Measurements from ENCODE around the gene ZNF668. TPM values are rescaled to one million over a fixed set of nuclear protein-coding genes. Genes with fewer than 3 reads are reported as not detected.

The ZNF668 gene
- 16.9 and 21.5 TPM in 2 replicates for total RNA-seq (2014; rRNA removed; shearing (Covaris generic))
- 13.4 and 17.7 TPM in 2 replicates for polyA plus RNA-seq (2015; cell fraction: cytosol; rRNA removed)
- polyA plus RNA-seq (2015; cell fraction: nucleus; rRNA removed) = 14.8 and 17.4 TPM in 2 replicates

DNA sequence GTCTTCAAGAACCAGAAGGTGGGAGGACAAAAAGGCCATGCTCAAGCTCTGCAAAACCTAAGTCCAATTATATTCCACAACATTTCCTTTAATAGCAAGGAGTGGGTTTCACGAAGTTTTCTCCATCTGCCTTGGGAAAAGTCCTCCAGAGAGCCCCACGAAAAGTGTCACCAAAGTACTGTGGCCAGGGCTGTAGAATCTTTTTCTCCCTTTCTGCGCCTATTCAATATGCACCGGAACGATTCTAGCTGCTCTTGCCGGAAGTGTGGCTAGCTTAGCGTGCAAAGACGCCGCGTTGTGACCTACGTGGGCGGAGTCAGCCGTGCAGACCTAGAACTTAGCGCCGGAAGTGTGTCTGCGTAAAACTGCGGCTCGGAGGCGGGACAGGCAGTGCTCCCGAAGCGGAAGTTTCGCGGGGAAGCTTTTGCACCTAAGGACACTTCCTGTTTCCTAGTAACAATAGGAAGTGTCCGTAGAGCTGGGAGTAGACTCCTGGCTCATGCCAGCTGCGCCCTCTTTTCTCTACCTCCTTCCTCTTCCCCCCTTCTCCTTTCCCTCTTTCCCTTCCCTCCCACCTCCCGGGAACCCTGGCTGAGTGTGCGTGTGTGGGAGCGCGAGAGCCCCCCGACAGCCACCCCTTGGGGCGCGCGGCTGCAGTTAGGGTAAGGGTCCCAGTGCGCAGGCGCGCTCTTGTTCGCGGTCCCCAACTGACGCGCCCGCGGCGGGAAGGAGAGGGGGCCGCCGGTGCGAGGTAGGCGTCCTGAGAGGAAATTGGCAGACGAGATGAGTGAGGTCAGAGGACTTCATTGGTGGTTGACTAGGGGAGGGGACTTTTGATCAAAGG, at the start of gene ZNF668, which contains the start of gene ZNF646:
Gene ZNF668 (minus strand): TSS at position 271 of the 844 bp plus-strand sequence. CDS start 9,781 bp downstream, outside the sequence.
Gene ZNF646 (plus strand): TSS at position 453 of the 844 bp plus-strand sequence. CDS start 1,903 bp downstream, outside the sequence.
- peak; percentile 98 for DNase-seq (ENCODE audit: low read depth)

DNA sequence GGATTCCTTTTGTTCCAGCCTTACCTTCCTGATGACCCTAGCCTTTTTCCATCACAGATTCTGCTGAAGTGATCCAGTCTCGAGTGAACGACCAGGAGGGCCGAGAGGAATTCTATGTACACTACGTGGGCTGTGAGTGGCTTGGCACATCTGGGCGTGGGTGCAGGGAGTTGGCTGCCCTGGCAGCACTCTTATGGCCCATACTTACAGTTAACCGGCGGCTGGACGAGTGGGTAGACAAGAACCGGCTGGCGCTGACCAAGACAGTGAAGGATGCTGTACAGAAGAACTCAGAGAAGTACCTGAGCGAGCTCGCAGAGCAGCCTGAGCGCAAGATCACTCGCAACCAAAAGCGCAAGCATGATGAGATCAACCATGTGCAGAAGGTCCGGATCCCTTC, 46.1 kb upstream of the ZNF668 start:
- DNase-seq (ENCODE audit: low read depth) = no peak

DNA sequence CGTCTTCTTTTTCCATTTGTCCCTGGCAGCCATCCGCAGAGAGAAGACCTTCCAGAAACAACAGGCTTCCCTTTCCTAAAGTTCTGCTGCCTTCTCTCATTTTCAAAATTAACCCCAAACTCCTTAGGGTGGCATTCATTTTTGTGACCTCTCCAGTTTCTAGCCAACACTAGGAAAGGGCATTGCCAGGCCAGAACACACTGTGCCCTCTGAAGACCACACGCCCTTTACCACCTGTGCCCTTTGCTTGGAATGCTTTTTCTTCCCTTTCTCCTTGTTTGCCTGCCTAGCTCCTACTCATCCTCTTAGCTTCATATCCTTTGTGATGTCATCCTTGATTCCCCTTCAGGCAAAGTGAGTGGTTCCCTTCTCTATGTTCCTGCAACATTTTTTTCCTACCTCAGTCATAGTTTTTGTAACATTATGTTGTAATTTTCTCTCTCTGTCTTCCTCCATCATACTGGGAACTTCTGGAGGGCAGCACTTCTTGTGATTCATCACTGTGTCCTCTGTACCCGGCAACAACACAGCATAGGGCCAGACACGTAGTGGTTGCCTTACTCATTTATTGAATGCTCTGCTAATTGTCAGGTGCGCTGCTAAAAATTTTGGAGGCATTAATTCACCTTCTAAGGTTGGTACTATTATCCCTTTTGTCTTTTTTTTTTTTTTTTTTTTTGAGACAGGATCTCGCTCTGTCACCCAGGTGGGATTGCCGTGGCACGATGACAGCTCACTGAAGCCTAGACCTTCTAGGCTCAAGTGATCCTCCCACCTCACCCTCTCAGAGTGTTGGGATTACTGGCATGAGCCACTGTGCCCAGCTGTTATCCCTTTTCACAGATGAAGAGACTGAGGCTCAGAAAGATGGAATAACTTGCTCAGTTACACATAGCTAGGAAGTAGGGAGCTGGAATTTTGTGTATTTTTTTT, 44.4 kb upstream of the ZNF668 start:
- DNase-seq (ENCODE audit: low read depth) = no peak

DNA sequence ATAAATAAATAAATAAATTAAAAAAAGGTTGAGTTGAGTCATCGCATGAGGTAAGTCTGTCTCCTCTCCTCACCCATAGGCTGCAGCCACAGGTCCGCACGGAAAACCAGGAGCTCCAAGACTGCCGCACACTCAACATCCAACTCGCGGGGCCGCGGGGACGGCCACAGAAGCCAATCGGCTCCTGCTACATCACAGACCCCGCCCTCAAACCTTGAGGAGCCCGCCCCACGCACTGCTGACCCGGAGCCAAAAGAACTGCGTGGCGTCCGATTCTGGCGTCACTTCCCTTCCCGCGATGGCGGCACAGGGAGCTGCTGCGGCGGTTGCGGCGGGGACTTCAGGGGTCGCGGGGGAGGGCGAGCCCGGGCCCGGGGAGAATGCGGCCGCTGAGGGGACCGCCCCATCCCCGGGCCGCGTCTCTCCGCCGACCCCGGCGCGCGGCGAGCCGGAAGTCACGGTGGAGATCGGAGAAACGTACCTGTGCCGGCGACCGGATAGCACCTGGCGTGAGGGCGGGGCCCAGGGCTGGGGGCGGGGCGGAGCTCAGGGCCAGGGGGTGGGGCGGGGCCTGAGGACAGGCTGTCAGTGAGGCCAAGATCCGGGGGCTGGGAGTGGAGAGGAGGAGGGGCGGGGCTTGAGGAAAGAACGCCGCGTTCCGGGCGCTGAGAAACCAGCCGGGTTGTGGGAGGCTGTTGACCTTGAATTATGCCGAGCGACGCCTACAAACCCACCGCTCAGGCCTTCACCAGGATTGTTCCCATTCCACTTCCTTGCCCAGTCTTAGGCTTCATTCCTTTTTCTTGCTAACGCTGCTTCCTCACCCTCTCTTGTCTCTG, 43.6 kb upstream of the ZNF668 start, which contains the start of gene KAT8:
Gene KAT8 (plus strand): TSS at position 281 of the 839 bp plus-strand sequence. CDS start 18 bp downstream, at position 299.
- DNase-seq (ENCODE audit: low read depth) = peak; percentile 97

DNA sequence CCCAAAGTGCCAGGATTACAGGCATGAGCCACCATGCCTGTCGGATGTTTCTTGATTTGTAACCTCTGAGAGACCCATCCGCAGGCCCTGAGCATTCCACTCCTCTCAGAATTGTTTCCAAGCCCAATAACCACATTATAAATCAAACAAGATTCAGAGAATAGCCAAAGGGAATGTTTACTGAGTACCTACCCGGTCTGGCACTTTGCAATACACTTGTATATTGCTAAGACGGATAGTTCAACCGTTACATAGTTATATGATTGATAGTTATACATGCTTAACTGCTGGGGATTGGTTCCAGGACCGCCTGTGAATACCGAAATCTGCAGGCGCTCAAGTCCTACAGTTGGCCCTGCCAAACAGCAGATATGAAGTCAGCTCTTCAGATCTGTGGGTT, 40.4 kb upstream of the ZNF668 start:
- no peak for DNase-seq (ENCODE audit: low read depth)

DNA sequence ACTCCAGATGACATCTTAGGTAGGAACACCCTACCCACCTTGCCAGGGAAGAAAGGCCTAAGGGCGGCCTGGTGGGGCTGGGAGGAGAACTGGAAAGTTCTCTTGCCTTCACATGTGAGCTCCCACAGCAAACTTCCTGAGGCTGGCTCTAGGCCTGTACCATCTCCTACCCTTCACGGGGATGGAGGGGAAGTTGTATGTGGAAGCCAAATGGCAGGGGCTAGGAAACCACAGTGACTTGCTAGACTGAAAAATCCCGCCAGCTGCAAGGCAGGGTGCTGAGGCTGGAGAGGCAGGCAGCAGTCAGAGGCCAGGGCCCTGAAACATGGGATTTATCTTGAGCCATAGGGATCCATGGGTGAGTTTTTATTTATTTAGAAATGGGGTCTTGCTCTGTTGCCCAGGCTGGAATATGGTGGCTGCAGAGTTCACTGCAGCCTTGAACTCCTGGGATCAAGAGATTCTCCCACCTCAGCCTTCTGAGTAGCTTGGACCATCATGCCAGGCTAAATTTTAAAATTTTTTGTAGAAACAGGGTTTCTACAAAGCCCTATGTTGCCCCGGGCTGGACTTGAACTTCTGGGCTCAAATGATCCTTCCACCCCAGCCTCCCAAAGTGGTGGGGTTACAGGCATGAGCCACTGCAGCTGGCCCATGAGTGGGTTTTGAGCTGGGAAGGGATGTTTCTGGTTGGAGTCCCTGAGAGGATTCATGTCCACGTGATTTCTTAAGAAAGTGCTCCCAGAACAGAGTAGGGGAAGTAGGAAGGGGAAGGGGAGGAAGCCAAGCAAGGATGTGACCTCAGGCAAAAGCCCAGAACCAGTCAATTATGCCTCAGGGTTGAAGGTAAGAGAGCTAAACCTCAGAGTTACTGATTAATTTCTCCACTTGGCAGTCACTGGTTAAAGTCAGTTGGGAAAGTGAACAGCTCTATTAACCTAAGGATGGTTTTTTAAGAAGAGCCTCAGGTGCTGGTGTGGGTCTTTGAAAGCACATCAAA, 39.4 kb upstream of the ZNF668 start:
- no peak for DNase-seq (ENCODE audit: low read depth)

DNA sequence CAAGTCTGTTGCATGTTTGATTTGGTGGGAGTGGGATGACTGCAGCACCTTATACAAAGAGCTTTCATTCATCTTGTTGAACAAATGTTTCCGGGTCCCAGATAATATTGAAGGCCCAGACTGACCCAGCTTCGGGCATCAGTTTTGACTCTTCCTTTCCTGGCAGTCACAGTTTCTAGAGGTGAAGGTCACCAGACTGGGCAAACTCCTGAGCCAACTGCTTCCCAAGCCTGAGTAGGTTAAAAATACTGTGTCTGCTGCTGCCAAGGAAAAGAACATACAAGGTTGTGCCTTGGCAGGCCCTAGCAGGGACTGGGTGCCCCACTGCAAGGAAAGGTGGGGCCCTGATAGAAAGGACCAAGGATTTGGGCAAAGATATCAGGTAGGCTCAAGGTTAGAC, 38.7 kb upstream of the ZNF668 start:
- DNase-seq (ENCODE audit: low read depth) = no peak

DNA sequence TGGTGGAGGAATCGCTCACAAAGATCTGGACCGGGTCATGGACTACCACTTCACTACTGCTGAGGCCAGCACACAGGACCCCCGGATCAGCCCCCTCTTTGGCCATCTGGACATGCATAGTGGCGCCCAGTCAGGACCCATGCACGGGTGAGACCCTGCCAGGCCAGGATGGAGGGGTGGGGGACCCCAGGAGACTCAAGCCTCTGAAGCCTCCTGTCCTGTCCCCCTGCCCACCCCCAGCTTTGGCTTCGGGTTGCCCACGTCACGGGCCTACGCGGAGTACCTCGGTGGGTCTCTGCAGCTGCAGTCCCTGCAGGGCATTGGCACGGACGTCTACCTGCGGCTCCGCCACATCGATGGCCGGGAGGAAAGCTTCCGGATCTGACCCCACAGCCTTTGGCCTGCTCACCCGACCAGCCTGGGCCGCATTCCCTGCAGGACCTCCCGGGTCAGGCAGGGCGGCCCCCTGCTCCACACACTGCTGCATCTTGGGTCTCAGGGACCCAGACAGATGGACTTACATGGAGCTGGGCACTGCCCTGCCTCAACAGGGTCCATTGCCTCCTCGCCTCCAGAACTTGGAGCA, 37.9 kb upstream of the ZNF668 start:
- no peak for DNase-seq (ENCODE audit: low read depth)

DNA sequence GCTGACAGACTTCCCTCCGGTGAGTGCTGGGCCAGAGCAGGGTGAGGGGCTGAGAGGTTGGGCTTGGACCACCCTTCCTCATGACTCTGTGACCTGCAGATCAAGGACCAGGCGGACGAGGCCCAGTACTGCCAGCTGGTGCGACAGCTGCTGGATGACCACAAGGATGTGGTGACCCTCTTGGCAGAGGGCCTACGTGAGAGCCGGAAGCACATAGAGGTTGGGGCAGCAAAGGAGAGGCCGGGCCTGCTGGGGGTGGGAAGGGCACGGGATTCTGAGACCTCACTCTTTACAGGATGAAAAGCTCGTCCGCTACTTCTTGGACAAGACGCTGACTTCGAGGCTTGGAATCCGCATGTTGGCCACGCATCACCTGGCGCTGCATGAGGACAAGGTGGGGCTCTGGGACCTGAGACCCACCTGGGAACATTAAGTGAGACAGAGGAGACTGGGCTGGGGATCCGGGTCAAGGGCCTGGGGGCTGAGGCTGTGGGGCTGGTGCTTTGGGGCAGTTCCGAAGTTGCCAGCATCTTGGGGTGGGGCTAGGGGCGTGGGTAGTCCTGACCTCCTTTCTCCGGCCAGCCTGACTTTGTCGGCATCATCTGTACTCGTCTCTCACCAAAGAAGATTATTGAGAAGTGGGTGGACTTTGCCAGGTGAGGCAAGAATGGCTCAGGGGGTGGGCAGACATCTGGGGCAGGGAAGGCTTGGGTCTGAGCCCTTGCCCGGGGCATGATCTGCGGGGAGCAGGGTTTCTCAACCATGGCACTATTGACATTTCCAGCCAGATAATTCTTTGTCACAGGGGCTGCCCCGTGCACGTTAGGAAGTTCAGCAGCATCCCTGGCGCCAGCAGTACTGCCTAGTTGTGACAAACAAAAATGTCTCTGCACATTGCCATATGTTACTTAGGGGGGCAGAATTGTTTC, 36.3 kb upstream of the ZNF668 start:
- no peak for DNase-seq (ENCODE audit: low read depth)

DNA sequence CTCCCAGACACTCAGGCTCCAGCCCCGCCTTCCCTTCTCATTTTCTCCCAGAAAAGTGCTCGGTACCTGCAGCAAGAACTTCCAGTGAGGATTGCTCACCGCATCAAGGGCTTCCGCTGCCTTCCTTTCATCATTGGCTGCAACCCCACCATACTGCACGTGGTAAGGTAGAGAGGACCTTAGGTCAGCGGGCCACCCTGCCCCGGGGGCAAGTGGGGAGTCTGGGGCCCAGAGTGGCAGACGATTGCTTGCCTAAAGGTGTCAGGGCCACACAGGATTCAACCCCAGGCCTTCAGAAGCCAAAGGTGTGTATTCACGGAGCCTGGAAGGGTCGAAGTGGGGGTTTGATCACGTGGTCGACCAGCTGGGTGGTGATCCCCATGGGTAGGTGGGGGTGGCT, 35.6 kb upstream of the ZNF668 start:
- no peak for DNase-seq (ENCODE audit: low read depth)

DNA sequence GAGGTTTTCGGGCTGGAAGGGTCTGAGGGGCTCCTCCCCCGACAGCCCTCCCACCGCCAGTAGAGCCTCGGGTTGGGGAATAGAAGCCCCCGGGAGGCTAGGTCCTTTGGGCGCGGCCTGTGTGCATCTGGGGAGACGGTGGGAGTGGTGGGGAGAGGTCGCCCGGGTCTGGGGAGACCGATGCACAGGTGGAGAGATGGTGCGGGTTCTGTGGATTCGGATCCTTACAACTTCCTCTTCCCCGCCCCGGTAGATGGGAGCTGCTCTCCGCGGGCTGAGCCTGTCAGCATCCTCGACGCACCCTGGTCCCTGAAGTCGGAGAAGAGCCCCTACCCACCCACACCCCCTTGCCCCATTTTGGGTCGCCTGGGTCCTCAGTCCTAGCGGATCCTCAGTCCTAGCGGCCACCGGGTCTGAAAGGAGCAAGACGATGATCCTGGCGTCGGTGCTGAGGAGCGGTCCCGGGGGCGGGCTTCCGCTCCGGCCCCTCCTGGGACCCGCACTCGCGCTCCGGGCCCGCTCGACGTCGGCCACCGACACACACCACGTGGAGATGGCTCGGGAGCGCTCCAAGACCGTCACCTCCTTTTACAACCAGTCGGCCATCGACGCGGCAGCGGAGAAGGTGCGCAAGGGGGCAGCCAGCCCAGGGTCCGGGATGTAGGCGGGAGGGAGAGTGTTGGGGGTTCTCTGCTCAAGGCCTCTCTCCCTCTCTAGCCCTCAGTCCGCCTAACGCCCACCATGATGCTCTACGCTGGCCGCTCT, 34.9 kb upstream of the ZNF668 start:
- DNase-seq (ENCODE audit: low read depth) = no peak

DNA sequence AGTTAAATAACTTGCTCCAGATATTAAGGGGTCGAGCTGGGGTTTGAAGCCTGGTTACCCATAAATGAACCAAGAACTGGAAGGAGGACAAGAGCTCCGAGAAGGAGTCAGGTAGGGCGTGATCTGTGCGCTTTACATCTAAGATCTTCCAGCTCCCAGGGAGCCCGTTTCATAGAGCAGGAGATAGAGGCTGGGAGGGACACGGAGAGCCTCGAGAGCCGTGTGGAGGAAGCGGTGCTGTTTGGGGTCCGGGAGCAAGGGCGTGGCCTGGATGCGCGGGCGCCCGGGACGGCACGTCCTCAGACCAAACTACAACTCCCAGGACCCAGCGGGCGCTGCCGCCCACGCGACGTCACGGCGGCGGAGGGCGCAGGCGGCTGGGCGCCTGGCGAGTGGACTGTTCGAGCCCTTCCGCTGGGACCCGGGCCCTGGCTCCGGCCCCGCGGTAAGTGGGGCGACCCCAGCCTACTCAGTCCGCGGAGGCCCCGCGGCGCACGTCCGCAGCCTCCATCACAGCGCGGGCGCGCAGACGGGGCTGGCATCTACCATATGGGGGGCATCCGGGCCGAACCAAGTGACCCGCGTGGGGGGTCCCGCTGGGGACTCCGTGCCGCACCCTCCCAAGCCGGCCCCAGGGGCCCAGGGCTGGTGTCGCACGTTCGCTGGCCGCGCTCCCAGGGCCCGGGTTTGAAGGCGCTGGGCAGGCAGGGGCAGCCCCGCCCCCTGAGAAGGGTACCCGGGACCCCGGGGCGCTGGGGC, 34.2 kb upstream of the ZNF668 start, which contains the start of gene BCKDK:
Gene BCKDK (plus strand): TSS at position 352 of the 759 bp plus-strand sequence. CDS start 838 bp downstream, outside the sequence.
- peak; percentile 74 for DNase-seq (ENCODE audit: low read depth)

DNA sequence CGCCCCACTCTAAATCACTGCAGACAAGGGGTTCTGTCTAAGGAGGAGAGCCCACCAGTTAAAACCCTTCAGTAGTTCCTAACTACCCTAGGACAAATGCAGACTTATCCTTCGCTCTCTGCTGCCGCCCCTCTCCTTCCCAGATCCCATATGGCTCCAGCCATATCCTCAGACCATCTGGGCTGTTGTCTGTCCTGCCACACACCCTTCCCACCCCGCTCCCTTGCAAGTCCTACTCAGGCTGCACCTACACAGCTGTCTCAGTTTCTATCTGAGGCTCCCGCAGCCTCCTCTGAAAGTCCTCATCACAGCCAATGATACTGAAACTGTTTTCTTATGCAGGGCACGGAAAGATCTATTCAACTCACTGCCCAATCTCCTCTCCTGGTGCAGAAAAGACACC, 33.4 kb upstream of the ZNF668 start:
- no peak for DNase-seq (ENCODE audit: low read depth)

DNA sequence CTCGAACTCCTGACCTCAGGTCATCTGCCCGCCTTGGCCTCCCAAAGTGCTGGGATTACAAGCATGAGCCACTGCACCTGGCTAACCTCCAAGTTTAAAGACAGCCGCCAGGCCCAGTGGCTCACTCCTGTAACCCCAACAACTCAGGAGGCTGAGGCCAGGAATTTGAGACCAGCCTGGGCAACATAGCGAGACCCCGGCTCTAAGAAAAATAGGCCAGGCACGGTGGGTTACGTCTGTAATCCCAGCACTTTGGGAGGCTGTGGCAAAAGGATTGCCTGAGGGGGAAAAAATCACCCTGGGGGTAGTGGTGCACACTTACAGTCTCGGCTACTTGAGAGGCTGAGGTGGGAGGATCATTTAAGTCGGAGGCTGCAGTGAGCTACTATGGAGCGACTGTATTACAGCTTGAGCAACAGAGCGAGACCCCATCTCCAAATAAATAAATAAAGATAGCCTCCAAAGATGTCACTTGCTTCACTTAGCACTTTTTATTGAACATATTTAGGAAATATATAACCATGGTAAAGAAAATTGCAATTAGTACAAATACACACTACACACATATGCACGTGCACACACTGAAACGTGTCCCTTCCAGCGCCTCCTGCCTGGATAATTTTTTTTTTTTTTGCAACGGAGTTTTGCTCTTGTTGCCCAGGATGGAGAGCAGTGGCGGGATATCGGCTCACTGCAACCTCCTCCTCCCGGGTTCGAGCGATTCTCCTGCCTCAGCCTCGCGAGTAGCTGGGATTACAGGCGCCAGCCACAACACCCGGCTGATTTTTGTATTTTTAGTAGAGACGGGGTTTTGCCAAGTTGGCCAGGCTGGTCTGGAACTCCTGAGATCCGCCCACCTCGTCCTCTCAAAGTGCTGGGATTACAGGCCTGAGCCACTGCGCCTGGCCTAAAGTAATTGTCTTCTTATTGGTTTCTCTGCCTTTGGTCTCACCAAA, 32.7 kb upstream of the ZNF668 start:
- DNase-seq (ENCODE audit: low read depth) = no peak

DNA sequence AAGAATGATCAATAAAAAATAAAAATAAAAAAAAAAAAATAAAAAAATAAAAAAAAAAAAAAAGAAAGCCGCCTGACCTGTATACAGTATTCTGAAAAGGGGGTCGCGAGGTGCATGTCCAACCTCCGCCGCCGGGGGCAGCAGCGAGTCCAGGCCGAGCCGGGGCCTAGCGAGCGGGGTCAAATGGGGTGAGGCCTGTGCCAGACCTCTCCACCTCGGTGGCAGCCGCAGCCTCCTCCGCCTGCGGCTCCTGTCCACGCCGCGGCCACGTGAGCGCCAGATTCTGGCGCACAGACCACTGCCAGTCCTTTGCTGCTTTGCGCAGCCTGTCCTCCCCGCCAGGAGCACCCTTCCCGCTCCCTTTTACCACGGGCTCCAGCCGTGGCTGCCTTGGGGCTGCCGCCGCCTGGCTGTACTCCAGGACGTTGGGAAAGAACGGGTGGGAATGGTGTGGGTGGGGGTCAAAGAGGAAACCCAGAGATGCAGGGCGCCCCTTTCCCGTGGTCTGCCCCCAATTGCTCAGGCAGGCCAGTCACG, 31.7 kb upstream of the ZNF668 start:
- DNase-seq (ENCODE audit: low read depth) = peak; percentile 40
